ENCODE data around the gene PLCB2.

The PLCB2 gene

DNA sequence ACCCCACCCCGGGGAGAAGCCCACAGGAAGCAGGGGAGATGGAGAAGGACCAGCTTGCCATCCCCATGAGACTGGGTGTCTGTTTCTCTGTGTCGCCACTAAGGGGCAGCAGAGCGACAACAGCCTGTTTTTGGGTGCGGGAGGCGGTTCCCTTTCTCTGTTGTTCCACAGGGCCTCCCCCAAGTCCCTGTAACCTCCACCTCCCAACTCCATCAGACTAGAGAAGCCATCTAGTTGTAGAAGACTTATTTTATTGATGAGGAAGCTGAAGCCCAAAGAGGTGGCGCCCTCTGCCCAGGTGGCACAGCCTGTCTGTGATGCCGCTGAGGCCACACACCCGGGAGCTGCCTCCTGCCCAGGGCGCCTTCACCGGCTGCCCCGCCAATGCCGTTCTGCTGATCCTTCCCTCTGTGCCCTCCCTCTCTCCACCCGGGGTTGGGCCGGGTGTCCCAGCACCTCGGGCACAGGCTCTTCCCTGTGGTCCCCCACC is 36.9 kb upstream of the PLCB2 start:
- H3K4me3 ChIP-seq (ENCODE audit: low read length): no peak overlapping the region
- TF ChIP-seq, protein P1, sequence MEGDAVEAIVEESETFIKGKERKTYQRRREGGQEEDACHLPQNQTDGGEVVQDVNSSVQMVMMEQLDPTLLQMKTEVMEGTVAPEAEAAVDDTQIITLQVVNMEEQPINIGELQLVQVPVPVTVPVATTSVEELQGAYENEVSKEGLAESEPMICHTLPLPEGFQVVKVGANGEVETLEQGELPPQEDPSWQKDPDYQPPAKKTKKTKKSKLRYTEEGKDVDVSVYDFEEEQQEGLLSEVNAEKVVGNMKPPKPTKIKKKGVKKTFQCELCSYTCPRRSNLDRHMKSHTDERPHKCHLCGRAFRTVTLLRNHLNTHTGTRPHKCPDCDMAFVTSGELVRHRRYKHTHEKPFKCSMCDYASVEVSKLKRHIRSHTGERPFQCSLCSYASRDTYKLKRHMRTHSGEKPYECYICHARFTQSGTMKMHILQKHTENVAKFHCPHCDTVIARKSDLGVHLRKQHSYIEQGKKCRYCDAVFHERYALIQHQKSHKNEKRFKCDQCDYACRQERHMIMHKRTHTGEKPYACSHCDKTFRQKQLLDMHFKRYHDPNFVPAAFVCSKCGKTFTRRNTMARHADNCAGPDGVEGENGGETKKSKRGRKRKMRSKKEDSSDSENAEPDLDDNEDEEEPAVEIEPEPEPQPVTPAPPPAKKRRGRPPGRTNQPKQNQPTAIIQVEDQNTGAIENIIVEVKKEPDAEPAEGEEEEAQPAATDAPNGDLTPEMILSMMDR (conservative IDR thresholded peaks at IDR 0.05; ENCODE audit: low read length): peak; percentile 85
- DNase-seq (ENCODE audit: low read depth): peak; percentile 70

DNA sequence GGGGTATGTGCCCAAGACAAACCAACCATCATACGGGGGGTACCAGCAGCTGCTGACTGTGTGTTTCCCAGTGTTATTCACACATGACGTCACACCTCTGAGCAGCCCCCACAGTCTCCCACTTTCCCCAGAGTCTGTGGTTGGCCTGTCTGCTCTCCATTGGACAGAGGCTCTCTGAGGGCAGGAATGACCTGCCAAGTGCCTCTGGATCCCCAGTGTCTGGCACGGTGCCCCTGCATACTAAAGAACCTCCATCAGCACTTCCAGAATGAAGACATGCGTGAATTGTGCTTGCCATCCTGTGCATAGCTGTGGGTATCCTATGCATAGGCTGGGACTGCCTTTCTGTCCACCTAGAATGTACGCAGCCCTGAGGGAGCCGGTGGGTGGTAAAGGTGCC is 36.5 kb upstream of the PLCB2 start:
- H3K4me3 ChIP-seq (ENCODE audit: low read length): no peak overlapping the region
- TF ChIP-seq, protein P1 (conservative IDR thresholded peaks at IDR 0.05; ENCODE audit: low read length): no peak
- DNase-seq (ENCODE audit: low read depth): peak; percentile 54

DNA sequence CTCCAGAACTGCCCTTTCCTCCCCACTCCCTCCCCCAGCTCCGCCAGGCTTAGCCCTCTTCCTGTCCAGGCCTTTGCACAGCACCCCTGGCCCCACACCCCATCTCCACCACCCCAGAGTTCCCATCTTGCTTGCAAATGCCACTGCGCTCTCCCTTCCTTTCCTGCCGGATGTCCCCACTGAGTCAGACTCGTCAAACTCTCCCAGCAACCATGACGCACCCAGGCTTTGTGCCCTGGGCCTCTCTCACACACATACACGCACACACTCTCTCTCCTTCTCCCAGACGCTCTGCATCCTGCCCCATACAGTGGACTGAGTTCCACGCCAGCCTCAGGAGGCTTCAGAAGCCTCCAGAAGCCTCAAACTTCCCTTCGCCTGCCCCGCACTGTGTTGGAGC is 35.8 kb upstream of the PLCB2 start:
- DNase-seq (ENCODE audit: low read depth): peak; percentile 96
- 0 out of 2 replicates have a peak overlapping the region, but pooled peaks have one; percentile 7 for H3K4me3 ChIP-seq (ENCODE audit: low read length)
- TF ChIP-seq, protein P1 (conservative IDR thresholded peaks at IDR 0.05; ENCODE audit: low read length): no peak

DNA sequence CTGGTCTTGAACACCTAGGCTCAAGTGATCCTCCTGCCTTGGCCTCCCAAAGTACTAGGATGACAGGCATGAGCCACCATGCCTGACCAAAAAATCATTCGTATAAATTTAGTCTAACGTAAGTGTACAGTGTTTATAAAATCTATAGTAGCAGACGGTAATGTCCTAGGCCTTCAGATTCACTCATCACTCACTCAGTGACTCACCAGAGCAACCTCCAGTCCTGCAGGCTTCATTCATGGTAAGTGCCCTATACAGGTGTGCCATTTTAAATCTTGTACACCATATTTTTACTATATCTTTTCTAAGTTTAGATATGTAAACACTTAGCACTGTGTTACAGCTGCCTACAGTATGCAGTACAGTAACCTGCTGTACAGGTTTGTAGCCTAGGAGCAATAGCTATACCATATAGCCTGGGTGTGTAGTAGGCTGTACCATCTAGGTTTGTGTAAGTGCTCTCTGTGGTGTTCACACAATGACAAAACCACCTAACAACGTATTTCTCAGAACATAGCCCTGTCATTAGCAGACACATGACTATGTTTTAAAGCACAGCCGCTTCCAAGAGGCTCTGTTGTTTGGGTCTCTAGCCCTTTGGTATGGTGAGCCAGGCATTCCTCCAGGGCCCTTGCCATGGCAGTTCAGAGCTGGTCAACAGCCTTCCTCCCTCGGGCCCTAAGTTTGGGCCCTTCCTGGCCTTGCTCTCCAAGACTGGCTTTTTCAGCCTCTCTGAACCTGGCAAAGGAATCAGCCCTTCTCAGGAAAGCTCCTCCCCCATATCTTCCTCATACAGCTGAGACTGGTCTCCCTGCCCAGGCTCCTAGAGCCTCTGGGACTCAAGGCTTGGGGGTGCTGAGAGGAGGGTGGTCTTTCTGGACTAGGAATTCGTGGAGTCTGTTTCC is 34.9 kb upstream of the PLCB2 start:
- no peak for DNase-seq (ENCODE audit: low read depth)

DNA sequence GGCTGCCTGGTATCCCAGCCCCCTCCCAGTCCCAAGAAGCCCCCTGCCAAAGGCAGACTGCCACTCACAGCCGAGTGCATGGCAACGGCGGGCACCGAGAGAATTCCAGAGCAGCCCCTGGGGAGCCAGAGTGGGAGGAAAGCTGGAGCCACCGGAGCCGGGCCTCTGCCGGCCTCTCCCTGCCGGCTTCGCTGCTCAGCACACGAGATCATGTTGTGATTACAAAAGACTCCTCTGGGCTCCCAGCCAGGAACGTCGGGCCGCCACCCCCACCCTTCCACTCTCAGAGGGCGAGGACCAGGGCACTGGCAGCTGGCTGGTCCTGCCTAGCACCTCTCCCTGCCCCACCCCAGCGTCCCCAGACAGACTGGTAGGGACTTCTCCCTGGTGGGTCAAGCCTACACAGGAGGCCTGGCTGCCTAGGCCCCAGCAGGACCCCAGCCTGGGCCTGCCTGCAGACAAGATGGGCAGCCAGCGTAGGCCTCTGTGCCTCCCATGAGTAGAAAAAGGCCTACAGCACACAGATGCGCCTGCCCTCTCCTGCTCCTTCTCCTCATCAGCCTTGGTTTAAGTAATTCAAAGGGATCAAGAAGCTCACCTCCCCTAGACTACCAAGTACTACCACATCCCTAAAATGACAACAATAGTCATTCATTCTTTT is 33.1 kb upstream of the PLCB2 start, which contains the start of gene CCDC9B:
Gene CCDC9B (minus strand): TSS at position 200 of the 661 bp plus-strand sequence. CDS start 120 bp downstream, at position 80.
- TF ChIP-seq, protein P1 (conservative IDR thresholded peaks at IDR 0.05; ENCODE audit: low read length): no peak
- DNase-seq (ENCODE audit: low read depth): peak; percentile 90
- peak within 1 kb of the TSS; percentile 79 for H3K4me3 ChIP-seq (ENCODE audit: low read length)

More for the DNA sequence above, 34.9 kb upstream of the PLCB2 start:
- TF ChIP-seq, protein P1 (conservative IDR thresholded peaks at IDR 0.05; ENCODE audit: low read length): no peak
- H3K4me3 ChIP-seq (ENCODE audit: low read length): no peak overlapping the region

DNA sequence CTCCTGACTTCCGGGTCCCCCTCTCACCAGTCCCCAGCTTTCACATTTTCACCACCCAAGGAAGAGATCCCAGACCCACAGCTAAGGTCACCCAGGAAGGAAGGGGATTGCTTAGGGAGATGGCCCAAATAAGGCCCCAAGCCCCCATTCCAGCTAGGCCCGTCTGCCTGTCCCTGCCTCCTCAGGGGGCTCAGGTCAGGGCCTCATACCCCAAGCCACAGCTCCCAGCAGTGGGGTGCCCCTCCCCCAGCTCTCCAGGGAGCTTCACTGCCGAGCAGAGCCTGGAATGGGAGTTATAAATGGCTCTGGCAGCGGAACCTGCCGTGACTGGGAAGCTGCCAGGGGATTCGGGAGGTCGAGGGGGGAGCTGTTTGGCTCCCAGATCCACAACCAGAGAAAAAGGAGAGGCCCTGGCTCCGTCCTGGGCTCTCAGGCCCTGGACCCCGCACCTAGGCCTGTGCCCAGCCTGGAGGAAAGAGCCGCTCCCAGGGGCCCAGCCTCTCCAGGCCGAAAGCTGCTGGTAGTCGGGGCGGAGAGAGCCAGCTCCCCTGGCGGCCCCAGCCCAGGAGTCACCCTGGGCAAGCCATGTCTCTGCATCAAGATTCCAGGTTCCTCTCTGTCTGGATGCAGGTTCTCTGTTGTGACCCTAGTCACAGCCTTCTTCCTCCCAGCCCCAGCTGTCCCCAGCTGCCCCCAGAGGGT is 32.5 kb upstream of the PLCB2 start:
- peak; percentile 92 for DNase-seq (ENCODE audit: low read depth)

More for the DNA sequence above, 32.5 kb upstream of the PLCB2 start:
- peak overlapping the region; percentile 79 for H3K4me3 ChIP-seq (ENCODE audit: low read length)
- TF ChIP-seq, protein P1 (conservative IDR thresholded peaks at IDR 0.05; ENCODE audit: low read length): no peak

Data from AG10803 (cell line).